Activated CD4-positive, alpha-beta T cell treated with anti-CD3 and anti-CD28 coated beads, Interleukin-10, Interleukin-2, amounts not matched to agents 100 ng/mL and 50 ng/mL, durations not matched to agents 16 hours and 8 hours (primary cell): ENCODE results near the gene ZFAND6.

Source experiments
- DNase-seq: peaks from one replicate; pipeline ENCODE4 v3.0.0-alpha.2; 2020

Gene ZFAND6

GRCh38 chr15:80052597-80053304, 6.7 kb upstream of the ZFAND6 start:
- no peak for DNase-seq

GRCh38 chr15:80055933-80056332, 3.5 kb upstream of the ZFAND6 start:
- DNase-seq, result peak; percentile 21

GRCh38 chr15:80058044-80058443, 1.4 kb upstream of the ZFAND6 start:
- no peak for DNase-seq

GRCh38 chr15:80059786-80060355, 395 bp downstream of the ZFAND6 start:
- DNase-seq, result peak; percentile 56

DNA sequence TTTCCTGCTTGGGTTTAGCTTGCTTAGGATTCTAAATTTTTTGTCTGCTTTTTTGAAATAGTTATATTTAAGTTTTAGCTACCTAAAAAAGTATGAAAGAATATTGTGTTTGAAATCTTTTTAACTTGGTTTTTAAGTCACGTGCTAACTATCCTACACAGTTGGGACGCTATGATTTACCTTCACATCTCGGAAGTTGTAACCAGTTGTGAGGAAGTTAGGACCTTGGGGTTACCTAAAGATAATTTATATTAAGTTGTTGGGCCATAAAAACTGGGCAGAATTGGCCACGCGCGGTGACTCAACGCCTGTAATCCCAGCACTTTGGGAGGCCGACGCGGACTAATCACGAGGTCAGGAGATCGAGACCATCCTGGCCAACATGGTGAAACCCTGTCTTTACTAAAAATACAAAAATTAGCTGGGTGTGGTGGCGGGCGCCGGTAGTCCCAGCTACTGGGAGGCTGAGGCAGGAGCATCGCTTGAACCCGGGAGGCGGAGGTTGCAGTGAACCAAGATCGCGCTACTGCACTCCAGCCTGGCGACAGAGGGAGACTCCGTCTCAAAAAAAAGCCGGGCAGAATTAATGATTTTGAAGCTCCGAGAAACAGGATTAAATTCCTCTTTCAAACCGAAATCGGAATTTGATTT, 1.0 kb downstream of the ZFAND6 start:
- peak; percentile 43 for DNase-seq

GRCh38 chr15:80061582-80061981, 2.1 kb downstream of the ZFAND6 start:
- no peak for DNase-seq

- no peak for DNase-seq
Measured at GRCh38 chr15:80066912-80067311, 7.4 kb downstream of the ZFAND6 start.

GRCh38 chr15:80068578-80068977, 9.1 kb downstream of the ZFAND6 start:
- DNase-seq, result peak; percentile 67

GRCh38 chr15:80070840-80071239, 11.4 kb downstream of the ZFAND6 start:
- DNase-seq, result no peak

GRCh38 chr15:80071652-80072051, 12.2 kb downstream of the ZFAND6 start:
- DNase-seq, result no peak

DNA sequence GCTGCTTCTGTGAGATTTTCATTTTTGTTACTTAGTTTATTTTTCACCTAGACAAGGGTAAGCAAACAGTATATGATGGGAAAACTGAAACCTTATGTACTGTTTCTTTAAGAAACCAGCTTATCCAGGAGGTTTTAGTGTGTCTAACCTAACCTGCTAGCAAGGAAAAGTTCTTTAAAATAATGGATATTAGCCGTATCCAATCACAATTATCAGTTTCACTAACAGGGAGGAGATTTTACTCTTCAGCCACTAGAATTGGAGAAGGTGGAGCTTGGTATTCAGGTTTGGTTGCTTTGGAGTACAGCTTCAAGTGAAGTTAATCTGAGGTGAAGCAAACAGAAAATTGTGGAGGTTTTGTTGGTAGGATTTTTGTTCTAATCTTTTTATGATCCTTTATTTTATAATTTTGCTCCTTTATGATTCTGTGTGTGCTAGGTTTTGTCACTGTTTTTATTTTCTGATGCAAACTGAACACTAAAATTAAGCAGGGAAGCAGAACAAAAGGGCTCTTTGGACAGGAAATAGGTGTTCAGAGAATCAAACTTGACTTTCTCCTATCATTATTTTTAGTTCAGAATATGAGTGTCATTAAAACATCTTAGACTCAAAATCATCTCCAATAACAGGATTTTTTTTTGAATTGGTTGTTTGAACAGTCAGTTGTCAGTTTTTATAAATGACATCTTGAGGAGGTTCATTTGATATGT, 13.0 kb downstream of the ZFAND6 start:
- peak; percentile 69 for DNase-seq

DNA sequence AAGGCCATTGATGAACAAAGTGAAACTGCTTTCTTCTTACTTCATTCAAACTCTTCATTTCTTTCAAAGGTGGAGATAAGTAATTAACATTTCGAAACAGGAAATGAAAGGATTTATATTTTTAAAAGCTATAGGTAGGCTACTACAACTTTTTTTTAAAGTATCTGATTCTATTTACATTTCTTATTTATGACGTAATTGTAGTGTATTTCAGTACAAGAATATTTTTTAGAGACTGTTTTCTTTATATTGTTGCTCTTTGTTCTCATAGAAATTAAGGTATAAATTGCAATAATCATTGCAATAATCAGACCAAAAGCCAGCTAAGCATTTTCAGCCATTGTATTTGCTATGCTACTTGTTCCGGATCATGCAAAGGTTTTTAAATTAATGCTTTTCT, 13.7 kb downstream of the ZFAND6 start:
- DNase-seq, result no peak

- no peak for DNase-seq
Measured at GRCh38 chr15:80076321-80077318, 17.1 kb downstream of the ZFAND6 start.

DNA sequence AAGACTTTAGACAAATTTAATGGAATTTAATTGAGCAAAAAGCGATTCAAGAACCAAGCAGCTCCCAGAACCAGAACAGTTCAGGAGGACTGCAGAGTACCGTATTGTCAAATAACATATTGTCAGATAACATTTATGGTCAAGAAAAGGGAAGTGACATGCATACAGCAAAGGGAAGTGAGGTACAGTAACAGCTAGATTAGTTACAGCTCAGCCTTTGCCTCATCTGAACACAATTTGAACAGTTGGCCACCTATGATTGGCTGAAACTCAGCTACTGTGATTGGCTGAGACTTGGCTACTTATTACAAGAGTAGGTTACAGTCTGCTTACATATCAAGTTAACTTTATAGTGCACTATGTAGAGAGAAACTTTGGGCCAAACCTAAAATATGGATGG, 21.9 kb downstream of the ZFAND6 start:
- DNase-seq, result no peak

DNA sequence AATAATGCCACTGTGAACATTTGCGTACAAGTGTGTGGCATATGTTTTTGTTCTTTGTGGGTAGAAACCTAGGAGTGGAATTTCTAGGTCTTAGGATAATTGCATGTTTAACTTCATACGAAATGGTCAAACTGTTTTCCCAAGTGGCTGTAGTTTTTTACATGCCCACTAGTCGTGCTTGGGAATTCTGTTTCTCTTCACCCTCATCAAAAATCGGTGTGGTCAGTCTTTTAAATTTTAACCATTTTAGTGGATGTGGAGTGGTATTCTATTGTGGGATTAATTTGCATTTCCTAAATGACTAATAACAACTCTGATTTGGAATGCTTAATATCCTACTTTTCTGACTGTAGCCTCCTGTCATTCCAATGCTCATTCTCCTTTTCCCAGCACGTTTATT, 27.6 kb downstream of the ZFAND6 start:
- no peak for DNase-seq

GRCh38 chr15:80090041-80090440, 30.6 kb downstream of the ZFAND6 start:
- no peak for DNase-seq

DNA sequence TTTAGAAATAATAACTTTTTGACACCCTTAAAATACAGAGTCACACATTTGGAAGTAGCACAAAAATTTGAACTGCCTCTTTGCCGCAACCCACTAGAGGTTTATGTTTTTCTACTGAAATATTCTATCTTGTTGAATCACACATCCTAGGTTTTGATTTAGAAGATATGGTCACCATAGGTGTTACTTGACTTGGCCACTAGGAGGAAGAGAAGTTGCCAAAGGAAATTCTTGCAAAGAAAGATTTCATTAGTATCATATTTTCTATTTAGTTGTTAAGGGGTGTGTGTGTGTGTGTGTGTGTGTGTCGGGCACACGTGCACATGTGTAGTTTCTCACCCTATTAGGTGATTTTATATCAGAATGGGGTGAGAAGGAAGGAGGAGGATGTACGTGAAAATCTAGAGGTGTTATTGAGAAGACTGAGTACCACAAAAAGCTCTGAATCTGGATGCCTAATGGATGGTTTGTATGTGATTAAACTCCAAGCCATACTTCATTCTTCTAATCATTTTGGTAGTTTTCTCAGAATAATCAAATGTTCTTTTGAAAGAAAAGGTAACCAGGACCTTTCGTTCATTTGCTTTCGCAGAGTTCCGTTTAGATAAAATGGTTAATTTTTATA, 31.5 kb downstream of the ZFAND6 start:
- no peak for DNase-seq

- DNase-seq, result no peak
Measured at GRCh38 chr15:80093854-80094418, 34.5 kb downstream of the ZFAND6 start.

DNA sequence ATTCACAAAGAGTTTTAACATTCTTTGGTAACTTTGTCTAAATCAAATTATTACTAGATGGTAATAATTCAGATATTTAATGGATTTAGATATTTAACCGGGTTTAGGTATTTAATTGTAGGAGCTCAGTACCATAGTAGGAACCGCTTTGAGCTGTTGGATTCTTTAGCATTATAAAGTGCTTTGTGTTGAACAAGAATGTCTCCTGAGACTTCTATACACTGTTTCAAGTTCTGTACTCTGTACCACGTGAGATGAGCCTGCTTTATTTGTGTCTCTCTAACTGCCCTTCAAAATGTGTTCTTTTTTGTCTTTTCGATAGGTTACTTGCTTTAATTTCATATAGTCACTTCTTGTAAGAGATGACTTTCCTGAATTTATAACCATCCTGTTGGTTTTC, 36.0 kb downstream of the ZFAND6 start:
- DNase-seq, result no peak

DNA sequence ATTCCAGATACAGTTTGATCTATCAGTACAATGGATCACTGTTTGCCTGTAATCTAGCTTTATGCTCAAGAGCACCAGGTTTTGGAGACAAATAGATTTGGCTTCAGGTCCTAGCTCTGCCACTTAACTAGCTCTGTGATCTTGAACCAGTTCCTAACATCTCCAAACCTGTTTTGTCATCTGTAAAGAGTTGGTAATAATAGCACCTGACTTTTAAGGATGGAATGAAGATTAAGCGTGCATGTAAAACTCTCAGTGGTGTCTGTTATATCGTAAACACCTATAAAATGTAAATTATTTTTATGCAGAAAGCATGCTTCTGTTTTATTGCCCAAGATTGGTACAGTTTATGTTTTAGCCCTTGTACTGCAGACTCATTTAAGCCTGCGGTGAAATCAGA, 36.5 kb downstream of the ZFAND6 start:
- DNase-seq, result no peak

- DNase-seq, result no peak
Measured at GRCh38 chr15:80098341-80098740, 38.9 kb downstream of the ZFAND6 start.

DNA sequence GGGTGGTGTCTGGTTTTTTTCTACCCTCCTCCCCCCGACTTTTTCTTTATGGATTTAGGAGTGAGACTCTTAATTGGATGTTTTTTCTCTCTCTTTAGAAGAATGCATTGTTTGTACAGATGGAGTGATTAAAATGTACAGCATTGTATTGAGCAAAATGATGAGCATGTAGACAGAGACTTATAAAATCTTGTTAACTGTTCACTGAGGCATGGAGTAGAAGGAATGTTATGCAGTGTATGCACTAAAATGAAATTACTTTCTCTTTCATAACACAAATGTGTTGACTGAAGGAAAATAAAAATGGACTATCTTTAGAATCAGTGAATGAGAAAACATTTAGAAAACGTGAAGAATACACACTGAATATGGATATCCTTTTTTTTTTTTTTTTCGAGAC, 39.8 kb downstream of the ZFAND6 start:
- no peak for DNase-seq
